T-helper 1 cell (primary cell): Measurements from ENCODE around the gene TAF4B.
"Not testable (repeated sequence)": the region's sequence is repeated elsewhere in the genome, so short reads cannot be mapped to it uniquely, and the experiment has no call there.

Experiments
- DNase-seq, 5 donors: peaks; one replicate each; pipeline ENCODE4 v3.0.0-alpha.2; 2012 to 2020

TAF4B gene

DNA sequence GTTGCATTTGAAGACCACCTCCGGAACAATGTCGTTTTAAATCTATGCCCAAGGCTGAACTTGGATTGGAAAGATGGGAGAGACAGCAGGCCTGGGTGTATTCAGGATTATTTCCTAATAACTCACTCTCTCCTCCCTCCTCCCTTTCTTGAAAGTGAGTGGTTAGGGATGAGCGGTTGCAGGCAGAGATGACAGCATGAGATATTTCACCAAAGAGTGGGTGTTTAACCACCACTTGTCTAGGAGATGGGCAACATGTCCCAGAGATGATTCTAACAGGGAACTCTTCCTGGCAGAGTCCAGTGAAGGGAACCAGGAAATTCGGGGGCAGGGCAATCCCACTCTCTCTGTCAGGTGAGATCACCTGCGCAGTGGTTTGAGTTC lies 198.9 kb downstream of the TAF4B start:
- DNase-seq: no peak

DNA sequence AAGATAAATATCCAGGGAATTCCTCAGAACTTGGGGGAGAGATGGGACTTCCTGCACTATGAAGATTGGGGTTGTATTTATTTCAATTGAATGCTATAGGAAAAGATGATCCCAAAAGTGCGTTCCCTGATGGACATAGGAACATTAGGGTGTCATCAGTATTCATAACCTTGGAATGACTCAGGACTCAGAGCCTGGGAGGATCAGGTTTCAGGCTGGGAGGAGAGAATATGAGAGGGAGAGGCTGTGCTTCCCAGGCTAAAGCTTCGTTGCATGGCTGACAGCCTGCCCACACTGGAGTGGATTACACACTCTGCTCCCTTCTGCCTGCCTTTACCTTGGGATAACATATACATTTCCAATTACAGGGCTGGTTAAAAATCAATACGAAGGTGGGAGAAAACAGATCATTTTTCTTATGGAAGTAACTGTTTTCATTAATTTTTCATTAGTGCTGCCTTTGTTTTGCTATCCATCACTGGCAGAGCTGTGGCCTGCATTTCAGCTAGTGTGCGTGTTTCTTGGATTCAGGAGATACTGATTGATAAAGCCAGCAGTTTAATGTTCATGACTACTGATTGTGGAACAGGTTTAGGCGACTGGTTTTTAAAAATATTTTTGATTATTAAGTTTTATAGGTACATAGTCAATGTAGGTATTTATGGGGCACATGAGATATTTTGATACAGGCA lies 203.4 kb downstream of the TAF4B start:
- no peak for DNase-seq

DNA sequence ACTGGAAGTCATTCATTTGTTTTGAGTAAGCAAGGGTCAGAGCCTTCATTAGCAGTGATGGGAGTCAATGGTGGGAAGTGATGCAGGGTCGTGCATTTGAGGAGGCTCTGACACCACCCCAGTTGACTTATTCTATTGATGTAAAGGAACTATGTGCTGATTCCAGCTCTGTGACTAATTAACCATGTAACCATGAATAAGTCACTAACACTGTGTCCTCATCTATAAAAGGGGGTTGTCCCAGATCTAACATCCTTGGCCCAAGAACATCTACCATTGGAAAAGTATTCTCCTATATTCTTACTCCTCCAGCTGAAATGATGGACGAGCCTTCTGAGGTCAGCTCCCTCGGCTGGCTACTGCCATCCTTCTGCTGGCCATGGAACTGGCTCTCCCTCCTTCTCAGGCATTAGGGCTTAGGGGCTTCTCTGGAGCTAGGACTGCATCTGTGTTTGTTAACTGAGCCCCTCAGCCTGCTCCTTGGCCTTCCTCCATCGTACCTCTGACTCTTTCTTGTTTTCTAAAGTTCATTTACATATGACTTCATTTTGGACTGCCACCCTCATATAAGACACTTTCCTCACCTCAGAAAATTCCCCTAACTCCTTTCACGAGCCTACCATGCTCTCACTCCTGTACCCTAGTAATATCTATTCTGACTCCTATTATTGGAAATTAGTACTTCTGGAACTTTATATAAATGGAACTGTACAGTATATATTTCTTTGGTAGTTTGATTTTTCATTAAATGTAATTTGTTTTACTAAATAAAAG lies 206.6 kb downstream of the TAF4B start:
- DNase-seq: no peak

GRCh38 chr18:26434887-26435286 lies 208.6 kb downstream of the TAF4B start:
- DNase-seq: no peak

GRCh38 chr18:26435415-26436095 lies 209.3 kb downstream of the TAF4B start:
- no peak for DNase-seq

DNA sequence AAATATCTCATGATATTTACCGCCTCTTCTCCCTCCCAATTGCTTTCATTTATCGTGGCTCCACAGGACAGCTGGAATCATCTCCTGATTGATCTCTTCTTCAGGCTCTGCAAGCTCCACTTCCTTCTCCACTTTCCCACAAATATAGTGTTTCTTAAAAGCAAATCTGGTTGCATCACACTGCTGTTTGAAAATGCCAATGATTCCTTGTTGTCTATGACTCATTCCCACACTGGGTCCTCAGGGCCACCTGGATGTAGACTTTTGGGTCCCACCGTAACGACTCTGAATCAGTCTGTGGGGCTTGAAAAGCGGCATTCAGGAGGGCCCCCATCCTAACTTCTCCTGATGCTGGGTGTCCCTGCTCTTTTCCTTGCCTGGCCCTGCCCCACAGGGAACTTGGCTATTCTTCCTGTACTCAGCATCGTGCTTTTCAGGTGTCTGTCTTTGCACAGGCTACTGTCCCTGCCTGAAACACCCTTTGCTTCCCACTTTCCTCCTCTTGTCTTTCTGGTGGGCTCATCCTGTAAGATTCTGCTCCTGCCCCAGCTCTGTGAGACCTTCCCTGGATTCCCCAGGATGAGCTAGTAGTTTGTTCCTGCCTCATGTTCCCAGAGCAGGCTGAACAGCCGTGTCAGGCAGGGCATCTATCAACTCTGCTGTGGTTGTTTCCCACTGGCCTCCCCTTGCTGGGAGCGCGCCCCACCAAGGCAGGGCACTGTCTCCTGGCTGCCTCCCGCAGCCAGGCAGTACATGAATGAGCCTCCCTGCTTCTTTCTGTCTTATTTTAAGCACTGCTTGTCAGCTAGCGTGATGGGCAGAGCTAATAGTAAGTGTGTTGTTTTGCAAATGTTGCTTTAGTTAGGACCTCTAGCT lies 210.2 kb downstream of the TAF4B start:
- no peak for DNase-seq

DNA sequence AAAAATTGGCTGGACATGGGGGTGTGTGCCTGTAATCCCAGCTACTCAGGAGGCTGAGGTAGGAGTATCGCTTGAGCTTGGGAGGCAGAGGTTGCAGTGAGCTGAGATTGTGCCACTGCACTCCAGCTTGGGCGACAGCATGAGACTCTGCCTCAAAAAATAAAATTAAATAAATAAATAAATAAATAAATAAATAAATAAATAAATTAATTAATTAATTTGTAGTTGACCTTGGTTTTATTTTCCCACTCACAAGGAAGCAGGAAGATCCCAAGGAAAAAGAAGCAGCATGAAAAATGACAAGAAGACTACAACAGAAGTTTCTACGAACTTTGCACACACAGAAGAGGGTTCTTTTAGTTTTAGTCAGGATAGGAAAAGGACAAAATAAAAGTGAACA lies 211.4 kb downstream of the TAF4B start:
- DNase-seq: not testable (repeated sequence)

GRCh38 chr18:26438980-26439379 lies 212.7 kb downstream of the TAF4B start:
- no peak for DNase-seq

DNA sequence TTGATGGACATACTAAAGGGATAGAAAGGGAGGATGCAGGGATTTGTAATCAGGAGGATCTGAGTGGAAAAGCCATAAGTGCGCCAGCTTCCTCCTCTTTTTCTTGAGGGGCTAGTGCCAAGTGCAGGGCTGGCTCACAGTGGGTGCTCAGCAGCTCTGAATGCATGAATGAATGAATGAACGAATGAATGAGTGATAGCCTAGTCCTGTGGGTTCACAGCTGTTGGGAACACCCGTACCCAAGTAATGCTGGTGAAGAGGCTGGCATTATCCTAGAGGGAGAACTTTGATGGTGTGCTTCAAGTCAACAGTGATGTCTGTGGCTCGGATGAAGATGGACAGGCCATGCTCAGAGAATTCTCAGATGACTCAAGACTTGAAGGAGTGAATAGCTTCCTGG lies 213.3 kb downstream of the TAF4B start:
- no peak for DNase-seq

DNA sequence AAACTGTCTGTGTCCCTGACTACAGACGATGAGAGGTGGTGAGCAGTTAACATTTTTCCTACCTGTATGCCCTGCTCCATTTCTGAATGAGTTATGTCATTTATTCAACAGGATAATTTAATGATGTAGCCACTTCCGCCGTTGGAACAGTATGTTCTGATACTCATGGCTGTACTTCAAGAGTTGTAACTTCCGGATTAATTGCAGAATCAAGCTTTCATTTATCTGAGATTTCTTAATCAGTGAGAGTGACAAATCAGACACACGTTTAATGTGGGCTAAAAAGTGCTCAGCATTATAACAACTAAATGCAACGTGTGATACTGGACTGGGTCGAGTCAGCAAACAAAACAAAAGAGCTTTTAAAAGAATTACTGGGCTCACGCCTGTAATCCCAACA lies 214.4 kb downstream of the TAF4B start:
- no peak for DNase-seq
